NB4 (cell line): ENCODE results near the gene NRDE2.

Source experiments
- CTCF ChIP-seq: IDR thresholded peaks from one replicate; pipeline ENCODE4 v1.5.1; 2012; ENCODE audit warnings: low read depth, low read length
- POLR2A ChIP-seq: IDR thresholded peaks from 2 replicates; pipeline ENCODE4 v1.6.1; 2011; ENCODE audit warnings: mild to moderate bottlenecking; ENCODE audit not compliant: insufficient read length; ENCODE audit errors: extremely low read depth
- TF ChIP-seq, protein P1 (sequence below): IDR thresholded peaks from 2 replicates; pipeline ENCODE4 v1.6.1; 2011; ENCODE audit warnings: low read depth, low read length

DNA sequence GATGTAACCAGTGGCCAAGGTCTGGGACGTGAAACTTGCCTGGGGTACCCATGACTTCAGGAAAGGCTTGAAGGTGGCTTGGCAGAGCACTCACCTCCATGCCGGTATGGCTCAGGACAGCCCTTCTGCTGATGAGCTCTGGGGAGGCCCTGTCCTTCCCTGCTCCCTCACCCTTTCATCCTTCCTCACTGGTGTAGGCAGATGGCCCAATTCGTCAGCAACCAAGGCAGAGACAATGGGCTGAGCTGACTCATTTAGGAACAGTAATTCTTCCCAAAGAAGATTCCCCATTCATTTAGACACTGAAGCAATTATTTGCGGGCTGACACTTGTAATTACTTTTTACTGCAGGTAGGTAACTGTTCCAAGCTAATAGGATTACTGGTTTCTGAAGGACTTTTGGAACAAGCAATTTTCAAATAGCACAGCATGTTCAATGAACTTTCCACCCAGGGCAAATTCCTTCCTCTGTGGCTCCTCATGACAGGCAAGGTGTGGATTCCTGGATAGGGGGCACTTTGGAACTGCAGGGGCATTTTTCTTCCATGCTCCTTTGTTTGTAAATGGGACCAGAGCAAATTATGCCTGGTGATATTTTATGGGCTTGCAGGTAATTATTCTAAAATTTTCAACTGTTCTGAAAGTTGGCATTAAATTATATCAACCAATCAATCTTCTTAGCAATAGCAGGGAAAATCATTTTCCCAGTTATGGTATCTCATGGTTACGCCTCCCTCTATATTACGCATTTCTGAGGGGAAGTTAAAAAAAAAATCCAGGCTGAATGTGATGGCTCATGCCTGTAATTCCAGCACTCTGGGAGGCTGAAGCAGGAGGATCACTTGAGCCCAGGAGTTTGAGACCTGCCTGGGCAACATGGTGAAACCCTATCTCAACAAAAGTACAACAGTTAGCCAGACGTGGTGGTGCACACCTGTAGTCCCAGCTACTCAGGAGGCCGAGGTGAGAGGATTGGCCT, 24.1 kb upstream of the NRDE2 start:
- no peak for TF ChIP-seq POLR2A
- no peak for TF ChIP-seq CTCF
- TF ChIP-seq, protein P1, sequence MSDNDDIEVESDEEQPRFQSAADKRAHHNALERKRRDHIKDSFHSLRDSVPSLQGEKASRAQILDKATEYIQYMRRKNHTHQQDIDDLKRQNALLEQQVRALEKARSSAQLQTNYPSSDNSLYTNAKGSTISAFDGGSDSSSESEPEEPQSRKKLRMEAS = no peak
